Lung (tissue), 12 donors: ENCODE data around the gene KLF17. TPM values are rescaled to one million over a fixed set of nuclear protein-coding genes. Genes with fewer than 3 reads are reported as not detected.

ENCODE experiments used
- ATAC-seq: fragments of 200-7000 bp; cut with Tn5 transposase; one replicate; pipeline ENCODE4 v1.9.1; 2020; ENCODE audit warnings: moderate number of reproducible peaks; ENCODE audit not compliant: insufficient read depth, low FRiP score
- DNase-seq, 3 donors: peaks; one replicate each; pipeline ENCODE4 v3.0.0-alpha.2; 2013 to 2017
- H3K27ac ChIP-seq, 2 donors: one replicate each; pipeline ENCODE4 v1.5.1; 2013; ENCODE audit warnings: mild to moderate bottlenecking in 2 of 2, moderate library complexity in 2 of 2, control low read depth in 1 of 2, inconsistent platforms in 1 of 2, low read depth in 1 of 2, low read length in 1 of 2
- H3K27me3 ChIP-seq, 3 donors: one replicate each; pipeline ENCODE4 v1.5.1; 2013; ENCODE audit warnings: low read length in 2 of 3; ENCODE audit not compliant: control insufficient read depth in 3 of 3, insufficient read depth in 3 of 3
- H3K36me3 ChIP-seq, 4 donors: one replicate each; pipeline ENCODE4 v1.5.1; 2013; ENCODE audit warnings: low read length in 4 of 4, mild to moderate bottlenecking in 1 of 4, moderate library complexity in 1 of 4; ENCODE audit not compliant: control insufficient read depth in 4 of 4, insufficient read depth in 4 of 4
- H3K4me1 ChIP-seq, 5 donors: one replicate each; pipeline ENCODE4 v1.5.1; 2013; ENCODE audit warnings: low read length in 5 of 5, mild to moderate bottlenecking in 2 of 5, moderate library complexity in 1 of 5; ENCODE audit not compliant: control insufficient read depth in 5 of 5, insufficient read depth in 5 of 5
- H3K4me3 ChIP-seq: one replicate; pipeline ENCODE4 v1.5.1; 2013; ENCODE audit warnings: mild to moderate bottlenecking, control low read depth, moderate library complexity
- H3K9ac ChIP-seq, 2 donors: one replicate each; pipeline ENCODE4 v1.5.1; 2013; ENCODE audit warnings: low read length in 2 of 2, control low read depth in 1 of 2; ENCODE audit not compliant: insufficient read depth in 1 of 2
- H3K9me3 ChIP-seq, 4 donors: one replicate each; pipeline ENCODE4 v1.5.1; 2013; ENCODE audit warnings: low read length in 3 of 4, mild to moderate bottlenecking in 1 of 4, moderate library complexity in 1 of 4; ENCODE audit not compliant: control insufficient read depth in 4 of 4, insufficient read depth in 3 of 4
- CTCF ChIP-seq: IDR thresholded peaks from 2 replicates; pipeline ENCODE4 v1.5.1; 2012; ENCODE audit warnings: mild to moderate bottlenecking; ENCODE audit errors: control extremely low read depth, extremely low read depth
- WGBS, 2 donors: extraction: QIAGEN DNeasy Blood & Tissue Kit; methylation state at CpG; one replicate each; pipeline ENCODE4 v1.1.7; 2013; 5-methylcytosine and 5-hydroxymethylcytosine counted together
- polyA plus RNA-seq, 2 donors: library from polyadenylated mRNA; stranded (reverse); fragments of 200-250 nt; gene quantifications; one replicate each; pipeline ENCODE4 v1.2.1, GENCODE V29; 2013
- total RNA-seq, 2 donors: library from RNA; depleted of rRNA in 1 of 2; stranded (reverse); fragments of >200 nt in 1 of 2; gene quantifications; one replicate each; pipeline ENCODE4 v1.2.1, GENCODE V29; 2014 to 2021
- donor health status: control.
- donor health status: control.
- donor health status: Bipolar disorder and iron deficiency.
- donor health status: healthy.
- donor health status: DM: yes; HTN: yes; CAD: no.

Gene KLF17
- total and polyA plus RNA-seq, 4 donors: 0.14 to 0.28 (median 0.21) TPM; not detected in 1

GRCh38 chr1:44141531-44141930, 22.9 kb downstream of the KLF17 start, which contains the start of gene KLF18:
TSS of gene KLF18 (minus strand) at chr1:44141631. CDS start at chr1:44141631, 0 bp downstream.
- H3K27me3 ChIP-seq: no peaks in the 10 kb centered on the region
- ATAC-seq (no peak), DNase-seq (no peak)
- 89 to 97% methylated on average over 1 of the region's 1 CpG for WGBS, 2 donors
- H3K4me3 ChIP-seq: no peak within 1 kb of the TSS
- H3K36me3 ChIP-seq: no peaks in the 10 kb centered on the region
- H3K4me1 ChIP-seq: no peaks in the 10 kb centered on the region
- TF ChIP-seq CTCF: no peak
- peaks cover 0 to 14% (median 6%) of the 10 kb centered on the region in 4 donors for H3K9me3 ChIP-seq
- H3K27ac ChIP-seq: no peak within 1 kb of the TSS
- no peak within 1 kb of the TSS for H3K9ac ChIP-seq

GRCh38 chr1:44144962-44145756, 26.5 kb downstream of the KLF17 start:
- no peaks in the 10 kb centered on the region for H3K4me1 ChIP-seq
- no peak overlapping the region for H3K4me3 ChIP-seq
- no peak for TF ChIP-seq CTCF
- WGBS, 2 donors: 89 to 93% methylated on average over 2 of the region's 2 CpGs
- peaks cover 0 to 3% (median 0%) of the 10 kb centered on the region in 3 donors for H3K27me3 ChIP-seq
- H3K9me3 ChIP-seq: peaks cover 0 to 14% (median 7%) of the 10 kb centered on the region in 4 donors
- H3K36me3 ChIP-seq: no peaks in the 10 kb centered on the region
- no peak for ATAC-seq
- no peak for DNase-seq
- H3K27ac ChIP-seq: no peak overlapping the region
- no peak overlapping the region for H3K9ac ChIP-seq

- Histone ChIP-seq H3K9ac (no peak overlapping the region), H3K27me3 (peaks cover 0 to 3% (median 0%) of the 10 kb centered on the region in 3 donors), H3K4me1 (no peaks in the 10 kb centered on the region), H3K4me3 (no peak overlapping the region), H3K36me3 (no peaks in the 10 kb centered on the region), H3K9me3 (peaks cover 0 to 14% (median 7%) of the 10 kb centered on the region in 4 donors), H3K27ac (no peak overlapping the region)
- no peak for TF ChIP-seq CTCF
- no peak for DNase-seq
- 93% methylated on average over 28 of the region's 28 CpGs for WGBS, 2 donors
- ATAC-seq: no peak
These were observed 28.1 kb downstream of the KLF17 start for GRCh38 chr1:44146536-44147361.
